DOHH2 (cell line): ENCODE results near the gene BRIP1.

Source experiments
- H3F3A ChIP-seq: fragments of 200-600 bp; sonication (generic), shearing (Covaris generic); 2 replicates; pipeline ENCODE4 v1.6.0; 2016; ENCODE audit warnings: antibody characterized with exemption, mild to moderate bottlenecking; ENCODE audit not compliant: control insufficient read depth, insufficient read depth
- H3K27ac ChIP-seq: fragments of 200-600 bp; sonication (generic); 2 replicates; pipeline ENCODE4 v1.5.1; 2014; ENCODE audit warnings: low read depth, mild to moderate bottlenecking, low read length, moderate library complexity
- H3K27me3 ChIP-seq: fragments of 200-600 bp; sonication (generic); 2 replicates; pipeline ENCODE4 v1.6.1; 2014; ENCODE audit warnings: mild to moderate bottlenecking, low read length, mixed read lengths; ENCODE audit not compliant: control insufficient read depth
- H3K36me3 ChIP-seq: fragments of 200-600 bp; sonication (generic); 2 replicates; pipeline ENCODE4 v1.6.1; 2014; ENCODE audit warnings: mild to moderate bottlenecking, low read length, moderate library complexity, mixed read lengths; ENCODE audit not compliant: control insufficient read depth
- H3K4me1 ChIP-seq: fragments of 200-600 bp; sonication (generic); 2 replicates; pipeline ENCODE4 v1.6.1; 2014; ENCODE audit warnings: mild to moderate bottlenecking, low read length, mixed read lengths; ENCODE audit not compliant: control insufficient read depth
- H3K4me2 ChIP-seq: fragments of 200-600 bp; sonication (generic); 2 replicates; pipeline ENCODE4 v1.6.0; 2014; ENCODE audit warnings: mild to moderate bottlenecking, low read length, moderate library complexity
- H3K4me3 ChIP-seq: fragments of 200-600 bp; sonication (generic); 2 replicates; pipeline ENCODE4 v1.5.1; 2014; ENCODE audit warnings: mild to moderate bottlenecking, low read length, mixed read lengths
- H3K79me2 ChIP-seq: fragments of 200-600 bp; sonication (generic); 2 replicates; pipeline ENCODE4 v1.6.1; 2014; ENCODE audit warnings: mild to moderate bottlenecking, low read length, mixed read lengths; ENCODE audit not compliant: control insufficient read depth
- H3K9me2 ChIP-seq: fragments of 200-600 bp; sonication (generic); replicated peaks from 2 replicates; pipeline ENCODE4 v1.6.1; 2014; ENCODE audit warnings: mild to moderate bottlenecking, low read length, mixed read lengths; ENCODE audit not compliant: control insufficient read depth
- H3K9me3 ChIP-seq: fragments of 200-600 bp; sonication (generic); 2 replicates; pipeline ENCODE4 v1.6.1; 2014; ENCODE audit warnings: antibody characterized with exemption, low read length, mixed read lengths; ENCODE audit not compliant: control insufficient read depth, insufficient read depth
- H4K20me1 ChIP-seq: fragments of 200-600 bp; sonication (generic); 2 replicates; pipeline ENCODE4 v1.6.0; 2014; ENCODE audit warnings: low read depth, mild to moderate bottlenecking, antibody characterized with exemption, low read length, moderate library complexity; ENCODE audit not compliant: control insufficient read depth, insufficient read depth
- CTCF ChIP-seq: fragments of 200-600 bp; sonication (generic); IDR thresholded peaks from one replicate; pipeline ENCODE4 v1.5.1; 2014; ENCODE audit warnings: antibody characterized with exemption, mild to moderate bottlenecking, low read depth, low read length; ENCODE audit not compliant: poor library complexity, severe bottlenecking
- EZH2phosphoT487 ChIP-seq: fragments of 200-600 bp; sonication (generic); IDR thresholded peaks from 2 replicates; pipeline ENCODE4 v1.6.1; 2017; ENCODE audit warnings: borderline replicate concordance, mild to moderate bottlenecking, antibody characterized with exemption, low read length, moderate library complexity, mixed read lengths

Gene BRIP1

GRCh38 chr17:61834610-61835009, 28.7 kb downstream of the BRIP1 start:
- H3K9me3 ChIP-seq: no peaks in the 10 kb centered on the region
- peaks cover 66% of the 10 kb centered on the region for H3K36me3 ChIP-seq
- H3K9me2 ChIP-seq: no peaks in the 10 kb centered on the region
- peaks cover 13% of the 10 kb centered on the region for H3F3A ChIP-seq
- TF ChIP-seq EZH2phosphoT487: no peak
- no peak for TF ChIP-seq CTCF
- H3K27ac ChIP-seq: no peak overlapping the region
- peaks cover 9% of the 10 kb centered on the region for H3K79me2 ChIP-seq
- H4K20me1 ChIP-seq: no peaks in the 10 kb centered on the region
- peaks cover 9% of the 10 kb centered on the region for H3K4me1 ChIP-seq
- no peaks in the 10 kb centered on the region for H3K27me3 ChIP-seq
- H3K4me3 ChIP-seq: no peak overlapping the region
- H3K4me2 ChIP-seq: no peak overlapping the region

DNA sequence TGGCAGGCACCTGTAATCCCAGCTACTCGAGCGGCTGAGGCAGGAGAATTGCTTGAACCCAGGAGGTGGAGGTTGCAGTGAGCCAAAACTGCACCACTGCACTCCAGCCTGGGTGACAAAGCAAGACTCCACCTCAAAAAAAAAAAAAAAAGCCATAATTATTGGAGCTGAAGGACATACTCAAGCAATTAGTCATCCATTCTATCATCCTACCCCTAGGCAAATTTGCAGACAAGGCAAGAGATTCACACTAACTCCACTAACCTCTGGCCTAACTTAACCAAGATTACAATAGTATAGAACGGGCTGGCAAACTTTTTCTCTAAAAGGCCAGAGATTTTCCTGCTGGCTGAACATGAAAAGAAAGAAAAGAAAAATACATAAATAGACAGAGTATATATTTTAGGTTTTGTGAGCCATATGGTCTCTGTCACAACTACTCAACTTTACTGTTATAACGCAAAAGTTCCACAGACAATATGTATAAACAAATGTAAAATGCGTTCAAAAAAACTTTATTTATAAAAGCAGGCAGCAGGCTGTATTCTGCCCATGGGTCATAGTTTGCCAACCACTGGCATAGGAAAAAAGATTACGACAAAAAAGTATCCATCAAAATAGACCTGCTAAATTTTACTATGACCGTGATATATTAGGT, 29.7 kb downstream of the BRIP1 start:
- Histone ChIP-seq H3K4me1 (peaks cover 9% of the 10 kb centered on the region), H3K27ac (no peak overlapping the region), H3K9me2 (no peaks in the 10 kb centered on the region), H3K27me3 (no peaks in the 10 kb centered on the region), H4K20me1 (no peaks in the 10 kb centered on the region), H3K36me3 (peaks cover 71% of the 10 kb centered on the region), H3F3A (peaks cover 5% of the 10 kb centered on the region), H3K4me2 (no peak overlapping the region), H3K9me3 (no peaks in the 10 kb centered on the region), H3K4me3 (no peak overlapping the region), H3K79me2 (peaks cover 10% of the 10 kb centered on the region)
- TF ChIP-seq EZH2phosphoT487 (no peak), CTCF (no peak)

DNA sequence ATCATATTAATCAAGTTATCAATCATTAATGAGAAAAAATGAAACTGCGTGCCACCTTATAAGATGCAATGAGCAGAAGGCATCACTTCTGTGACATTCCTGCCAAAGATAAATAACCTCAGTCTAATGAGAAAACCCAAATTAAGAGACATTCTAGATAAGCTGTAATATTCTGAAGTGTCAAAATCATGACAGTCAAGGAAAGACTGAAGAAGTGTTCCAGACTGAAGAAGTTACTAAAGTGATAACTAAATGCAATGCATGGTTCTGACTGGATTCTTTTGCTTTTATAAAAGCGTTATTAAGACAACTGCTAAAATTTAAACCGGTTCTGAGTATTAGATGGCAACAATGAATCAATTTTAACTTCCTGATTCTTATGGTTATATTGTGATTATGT, 30.9 kb downstream of the BRIP1 start:
- no peaks in the 10 kb centered on the region for H4K20me1 ChIP-seq
- H3K4me1 ChIP-seq: peaks cover 6% of the 10 kb centered on the region
- TF ChIP-seq CTCF: no peak
- TF ChIP-seq EZH2phosphoT487: no peak
- H3K27ac ChIP-seq: no peak overlapping the region
- H3K36me3 ChIP-seq: peaks cover 80% of the 10 kb centered on the region
- no peaks in the 10 kb centered on the region for H3K27me3 ChIP-seq
- H3K9me2 ChIP-seq: no peaks in the 10 kb centered on the region
- H3K4me3 ChIP-seq: no peak overlapping the region
- no peaks in the 10 kb centered on the region for H3K9me3 ChIP-seq
- H3F3A ChIP-seq: no peaks in the 10 kb centered on the region; the same call in 1 of the 2 replicates
- no peak overlapping the region for H3K4me2 ChIP-seq
- H3K79me2 ChIP-seq: peaks cover 20% of the 10 kb centered on the region
